Heart right ventricle (tissue), 16 donors: ENCODE measurements around the gene ALOX15B. TPM values are rescaled to one million over a fixed set of nuclear protein-coding genes. Genes with fewer than 3 reads are reported as not detected.

Experiments
- ATAC-seq, 8 donors: fragments of 200-7000 bp; cut with Tn5 transposase; one replicate each; pipeline ENCODE4 v1.9.1; 2020; ENCODE audit warnings: mild to moderate bottlenecking in 8 of 8, moderate library complexity in 8 of 8, moderate number of reproducible peaks in 1 of 8
- DNase-seq, 2 donors: peaks; one replicate each; pipeline ENCODE4 v3.0.0-alpha.2; 2020
- H3K27ac ChIP-seq, 10 donors: fragments of 200-600 bp; sonication (generic) in 2 of 10; one replicate each; pipeline versions ENCODE4 v1.5.0 to v1.8.0; 2020 to 2022; ENCODE audit warnings: mild to moderate bottlenecking in 3 of 10
- H3K27me3 ChIP-seq, 7 donors: fragments of 200-600 bp; one replicate each; pipeline ENCODE4 v1.8.0; 2021 to 2022; ENCODE audit warnings: mild to moderate bottlenecking in 2 of 7
- H3K36me3 ChIP-seq, 9 donors: fragments of 200-600 bp; sonication (generic) in 1 of 9; one replicate each; pipeline versions ENCODE4 v1.5.0 to v1.8.0; 2020 to 2022; ENCODE audit warnings: mild to moderate bottlenecking in 2 of 9
- H3K4me1 ChIP-seq, 9 donors: fragments of 200-600 bp; sonication (generic) in 1 of 9; one replicate each; pipeline versions ENCODE4 v1.5.0 to v1.8.0; 2020 to 2022; ENCODE audit warnings: mild to moderate bottlenecking in 4 of 9
- H3K4me3 ChIP-seq, 10 donors: fragments of 200-600 bp; sonication (generic) in 2 of 10; one replicate each; pipeline versions ENCODE4 v1.5.0 to v1.8.0; 2020 to 2022; ENCODE audit warnings: mild to moderate bottlenecking in 7 of 10, moderate library complexity in 2 of 10
- H3K9me3 ChIP-seq, 11 donors: fragments of 200-600 bp in 10 of 11; sonication (generic) in 2 of 11; one replicate each; pipeline versions ENCODE4 v1.5.0 to v1.8.0; 2013 to 2022; ENCODE audit warnings: mild to moderate bottlenecking in 2 of 11, control low read depth in 1 of 11, moderate library complexity in 1 of 11
- CTCF ChIP-seq, 9 donors: fragments of 200-600 bp; sonication (generic) in 2 of 9; IDR thresholded peaks; one replicate each; pipeline versions ENCODE4 v1.5.0 to v1.8.0; 2021 to 2022; ENCODE audit warnings: antibody characterized with exemption in 9 of 9, mild to moderate bottlenecking in 5 of 9, moderate library complexity in 1 of 9
- WGBS, 2 donors: extraction: QIAGEN DNeasy Blood & Tissue Kit; methylation state at CpG; one replicate each; pipeline ENCODE4 v1.1.7; 2013; ENCODE audit warnings: inconsistent platforms in 1 of 2; 5-methylcytosine and 5-hydroxymethylcytosine counted together
- intact Hi-C, 10 donors: fragments of 100-400 bp; cut with DNase I; formaldehyde crosslinking; loops; one replicate each; pipeline versions ENCODE4 v1.11.1 to v1.14.2; 2022
- polyA plus RNA-seq, 2 donors: library from polyadenylated mRNA; stranded (reverse); fragments of 200-250 nt; gene quantifications; one replicate each; pipeline ENCODE4 v1.2.3, GENCODE V29; 2013
- total RNA-seq, 10 donors: library from RNA; stranded (reverse); fragmentation: NEBNext Ultra II Directional in 3 of 10; extraction: Animal tissue kit (Norgen Biotek cat#: 25700) in 3 of 10; gene quantifications; one replicate each; pipeline versions ENCODE4 v1.2.1 to v1.2.4, GENCODE V29; 2021 to 2023
- donor health status: Arrhythmogenic right ventricular cardiomyopathy.
- donor health status: ischemic (EF 13 %, LVEDD 7.1; RV severe dilation, severe dysfunction).
- donor health status: healthy with polysubstance abuse.
- donor health status: DM: no; HTN: yes; CAD: no.
- donor health status: DM: no; HTN: no; CAD: no.
- donor health status: ischemic (EF 25% LVEDD 6.9; RV normal size, moderate dysfunction).
- donor health status: ischemic (EF 25% LVEDD 5.7; RV mildly dilated, moderate dysfunction).
- donor health status: healthy.
- donor health status: DM: yes; HTN: yes; CAD: no.
- donor health status: Ischemic cardiomyopathy.
- donor health status: ischemic (EF 35%, LVEDD 5.7; RV mildly dilated, moderate dysfunction).
- donor health status: nonischemic (EF 11% LVEDD 7.7; RV severe dilation, severe dysfunction).
- donor health status: DM: yes; HTN: yes; CAD: no.
- donor health status: PGD.
- donor health status: ischemic (EF 29% LVEDD 5.4; RV normal size, mild dysfunction).
- donor health status: nonischemic (EF 23%, LVEDD 6.1; RV moderate dilation, normal function).

Gene ALOX15B
- total and polyA plus RNA-seq, 12 donors: 0.10 to 1.3 (median 0.27) TPM; not detected in 6

GRCh38 chr17:8087075-8087951, 48.5 kb downstream of the ALOX15B start, which contains the start of gene ALOX12B:
Gene ALOX12B (minus strand): TSS chr17:8087716. CDS start chr17:8087442, 274 bp downstream.
- Histone ChIP-seq H3K4me3 (no peak within 1 kb of the TSS), H3K4me1 (no peaks in the 10 kb centered on the region), H3K36me3 (no peaks in the 10 kb centered on the region), H3K9me3 (no peaks in the 10 kb centered on the region), H3K27me3 (peaks cover 0 to 86% (median 52%) of the 10 kb centered on the region in 7 donors), H3K27ac (no peak within 1 kb of the TSS)
- DNase-seq: no peak
- 76 to 85% methylated on average over 18 to 20 of the region's 20 CpGs for WGBS, 2 donors
- peak in 1 of 8 donors; percentile 25 for ATAC-seq
- TF ChIP-seq CTCF (IDR thresholded peaks at IDR 0.05): no peak
- intact Hi-C loops: loop anchor here in 3 of 10 donors (10.0 kb wide), 1 partner anchor 217 kb away; no protein-coding TSS in a partner anchor

- no peaks in the 10 kb centered on the region for H3K4me1 ChIP-seq
- DNase-seq (no peak), ATAC-seq (no peak)
- H3K9me3 ChIP-seq: no peaks in the 10 kb centered on the region
- no peak overlapping the region for H3K27ac ChIP-seq
- no peak overlapping the region for H3K4me3 ChIP-seq
- H3K36me3 ChIP-seq: no peaks in the 10 kb centered on the region
- intact Hi-C loops: loop anchor here in 3 of 10 donors (10.0 kb wide), 1 partner anchor 217 kb away; no protein-coding TSS in a partner anchor
- TF ChIP-seq CTCF (IDR thresholded peaks at IDR 0.05): no peak
- 68 to 72% methylated on average over 5 of the region's 5 CpGs for WGBS, 2 donors
- H3K27me3 ChIP-seq: peaks cover 0 to 86% (median 54%) of the 10 kb centered on the region in 7 donors
Observed at GRCh38 chr17:8087952-8088230, 49.0 kb downstream of the ALOX15B start.

GRCh38 chr17:8089728-8090127, 50.9 kb downstream of the ALOX15B start:
- no peak for TF ChIP-seq CTCF (IDR thresholded peaks at IDR 0.05)
- Histone ChIP-seq H3K4me3 (no peak overlapping the region), H3K4me1 (no peaks in the 10 kb centered on the region), H3K27ac (no peak overlapping the region), H3K27me3 (peaks cover 0 to 78% (median 44%) of the 10 kb centered on the region in 7 donors), H3K9me3 (no peaks in the 10 kb centered on the region), H3K36me3 (no peaks in the 10 kb centered on the region)
- 68 to 70% methylated on average over 6 of the region's 6 CpGs for WGBS, 2 donors
- no peak for DNase-seq
- no peak for ATAC-seq
- intact Hi-C loops: loop anchor here in 6 of 10 donors (10.0 kb wide), 1 partner anchor 215 kb away; no protein-coding TSS in a partner anchor

GRCh38 chr17:8091033-8091687, 52.3 kb downstream of the ALOX15B start:
- WGBS, 2 donors: 43 to 49% methylated on average over 9 of the region's 9 CpGs
- ATAC-seq (no peak), DNase-seq (no peak)
- Histone ChIP-seq H3K36me3 (no peaks in the 10 kb centered on the region), H3K27me3 (peaks cover 0 to 79% (median 48%) of the 10 kb centered on the region in 7 donors), H3K4me3 (no peak overlapping the region), H3K4me1 (no peaks in the 10 kb centered on the region), H3K9me3 (no peaks in the 10 kb centered on the region), H3K27ac (no peak overlapping the region)
- TF ChIP-seq CTCF (IDR thresholded peaks at IDR 0.05): no peak
- intact Hi-C loops: loop anchor here in 3 of 10 donors (10.0 kb wide), 1 partner anchor 214 kb away; no protein-coding TSS in a partner anchor
